Fibroblast of the aortic adventitia (primary cell): Measurements from ENCODE around the gene ECM2. TPM values are rescaled to one million over a fixed set of nuclear protein-coding genes. Genes with fewer than 3 reads are reported as not detected.

Experiments used
- DNase-seq: peaks from one replicate; pipeline ENCODE4 v3.0.0-alpha.2; 2010; ENCODE audit warnings: low read depth
- H3K4me3 ChIP-seq: 2 replicates; pipeline ENCODE4 v1.5.1; 2011; ENCODE audit warnings: low read depth, mild to moderate bottlenecking, control low read depth, low read length, moderate library complexity
- CTCF ChIP-seq: IDR thresholded peaks from 2 replicates; pipeline ENCODE4 v1.5.1; 2011; ENCODE audit warnings: mild to moderate bottlenecking, low read length, control low read depth, inconsistent platforms; ENCODE audit not compliant: insufficient read depth
- total RNA-seq: library from RNA; depleted of rRNA; stranded (reverse); fragments of >200 nt; gene quantifications from 2 replicates; pipeline ENCODE4 v1.2.3, GENCODE V29; 2012; ENCODE audit warnings: low replicate concordance

Gene ECM2
- total RNA-seq, 1 donor, result 23.3 TPM

DNA sequence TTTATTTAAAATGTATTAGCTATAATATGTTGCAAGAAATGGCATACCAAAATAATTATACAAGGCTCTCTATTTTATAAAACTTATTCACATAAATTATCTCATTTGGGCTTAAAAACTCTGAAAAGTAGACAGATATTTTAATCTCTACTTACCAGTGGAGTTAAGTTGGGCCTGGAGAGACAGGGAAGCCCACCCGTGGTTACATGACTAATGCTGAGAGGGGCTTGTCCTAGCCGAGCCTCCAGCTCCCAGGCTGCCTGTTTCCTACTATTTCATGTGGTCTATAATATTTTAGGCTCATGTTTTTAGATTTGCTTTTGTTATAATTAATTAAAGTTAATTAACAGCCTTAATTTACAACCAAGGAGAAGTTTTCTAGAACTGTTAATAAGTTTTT lies 32.6 kb downstream of the ECM2 start:
- DNase-seq, result no peak
- no peak for TF ChIP-seq CTCF
- H3K4me3 ChIP-seq, result no peak overlapping the region

- peak; percentile 48 for TF ChIP-seq CTCF
- peak; percentile 92 for DNase-seq
- H3K4me3 ChIP-seq, result no peak overlapping the region
These were observed 34.0 kb downstream of the ECM2 start for GRCh38 chr9:92501671-92502393.

- H3K4me3 ChIP-seq, result no peak overlapping the region
- no peak for TF ChIP-seq CTCF
- DNase-seq, result no peak
These were observed 35.1 kb downstream of the ECM2 start for GRCh38 chr9:92500725-92501124.

GRCh38 chr9:92499701-92500100 lies 36.1 kb downstream of the ECM2 start:
- TF ChIP-seq CTCF, result no peak
- H3K4me3 ChIP-seq, result no peak overlapping the region
- no peak for DNase-seq

DNA sequence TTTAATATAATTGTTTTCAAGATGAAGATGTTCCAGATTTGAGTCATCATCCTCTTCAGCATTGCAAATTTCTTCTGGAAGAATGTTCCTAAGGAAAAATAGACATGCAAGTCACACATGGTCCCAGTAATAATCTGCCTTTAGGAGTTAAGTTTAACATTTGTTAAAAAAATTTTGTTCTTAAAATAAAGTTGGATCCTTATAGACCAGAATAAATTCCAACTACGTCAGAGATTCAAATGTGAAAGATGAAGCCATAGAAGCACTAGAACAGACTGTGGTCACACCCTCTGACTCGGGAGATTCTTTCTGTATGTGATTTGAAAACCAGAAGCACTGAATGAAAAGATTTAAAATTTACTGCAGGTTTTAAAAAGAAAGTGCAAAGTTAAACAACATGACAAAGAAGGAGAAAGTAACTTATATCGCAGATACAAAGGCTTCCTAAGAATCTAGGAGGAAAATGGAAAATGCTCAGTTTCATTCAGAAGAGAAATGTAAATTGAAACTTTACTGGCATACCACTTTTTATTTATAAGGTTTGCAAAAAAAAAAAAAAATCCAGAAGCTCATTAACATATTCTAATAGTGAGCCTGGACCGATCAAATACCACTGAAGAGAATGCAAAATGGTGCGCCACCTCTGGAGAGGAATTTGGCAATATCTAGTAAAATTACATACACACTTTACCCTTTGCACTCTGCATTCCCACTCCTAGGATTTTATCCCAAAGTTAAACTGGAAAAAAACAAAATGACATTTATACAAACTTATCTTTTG lies 39.2 kb downstream of the ECM2 start:
- no peak overlapping the region for H3K4me3 ChIP-seq
- DNase-seq, result peak; percentile 53
- TF ChIP-seq CTCF, result no peak

DNA sequence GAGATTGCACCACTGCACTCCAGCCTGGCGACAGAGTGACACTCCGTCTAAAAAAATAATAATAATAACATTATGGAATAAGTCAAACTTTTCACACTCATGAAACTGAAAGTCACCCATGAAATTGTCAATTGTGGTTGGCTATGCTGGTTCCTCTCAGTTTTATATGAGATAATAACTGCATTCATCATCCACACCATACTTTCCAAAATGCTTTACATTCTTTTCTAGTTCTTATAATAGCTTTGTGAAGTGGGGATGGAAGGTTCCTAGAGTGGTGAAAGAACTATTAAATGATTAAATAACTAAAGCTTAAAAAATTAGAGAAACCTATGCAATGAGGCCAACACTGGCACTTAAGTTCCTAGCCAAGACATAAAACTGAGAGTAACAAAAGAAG lies 40.9 kb downstream of the ECM2 start:
- TF ChIP-seq CTCF, result no peak
- no peak overlapping the region for H3K4me3 ChIP-seq
- no peak for DNase-seq
